Hematopoietic multipotent progenitor cell treated with erythropoietin and hydrocortisone succinate and interleukin-3 and kit ligand, for 17 days (in vitro differentiated cells): ENCODE measurements around the gene C2.
"Not testable (repeated sequence)": the region's sequence is repeated elsewhere in the genome, so short reads cannot be mapped to it uniquely, and the experiment has no call there.

Experiments
- DNase-seq: peaks from one replicate; pipeline ENCODE4 v3.0.0-alpha.2; 2015; ENCODE audit warnings: low spot score

C2 gene

GRCh38 chr6:31979238-31979898 is 51.9 kb downstream of the C2 start:
- DNase-seq, result no peak

- not testable (repeated sequence) for DNase-seq
These were observed 52.8 kb downstream of the C2 start for GRCh38 chr6:31980195-31980876.

- DNase-seq, result not testable (repeated sequence)
These were observed 53.5 kb downstream of the C2 start for GRCh38 chr6:31980998-31981397.

GRCh38 chr6:31981744-31982143 is 54.2 kb downstream of the C2 start, which contains the start of gene C4A:
Gene C4A, plus strand, starts transcription at chr6:31982057. Its CDS starts 51 bp downstream, at chr6:31982108.
- DNase-seq, result not testable (repeated sequence)

- DNase-seq, result not testable (repeated sequence)
These were observed 61.8 kb downstream of the C2 start for GRCh38 chr6:31989363-31989762.

GRCh38 chr6:31994421-31994820 is 66.9 kb downstream of the C2 start:
- not testable (repeated sequence) for DNase-seq
